ENCODE data around the gene SORCS3. TPM values are rescaled to one million over a fixed set of nuclear protein-coding genes. Genes with fewer than 3 reads are reported as not detected.

The SORCS3 gene
- total RNA-seq, 1 donor from 2014 or later, result not detected

DNA sequence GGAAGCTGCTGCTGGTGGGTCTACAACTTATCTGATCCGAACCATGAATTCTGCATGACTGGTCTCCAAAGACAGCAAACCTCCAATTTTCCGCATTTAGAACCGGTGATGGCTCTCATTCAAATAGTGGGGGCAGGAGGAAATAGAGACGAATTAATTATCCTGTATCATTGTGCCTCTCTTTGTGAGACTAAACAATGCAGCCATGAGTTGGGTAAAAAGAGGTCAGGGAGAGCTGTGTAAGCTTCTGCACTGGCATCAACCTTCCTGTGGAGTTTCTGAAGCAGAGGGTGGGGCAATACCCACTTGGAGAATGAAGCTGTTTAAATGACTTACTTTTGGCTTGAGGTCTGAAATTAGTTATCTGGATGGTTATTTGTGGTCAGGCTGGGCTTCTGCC lies 266.4 kb downstream of the SORCS3 start:
- Histone ChIP-seq H3K9me3 (no peaks in the 10 kb centered on the region), H3K4me3 (no peak overlapping the region), H3K36me3 (no peaks in the 10 kb centered on the region), H3K27ac (no peak overlapping the region), H3K4me1 (no peaks in the 10 kb centered on the region), H3K27me3 (ENCODE audit: low read depth) (no peaks in the 10 kb centered on the region)
- ATAC-seq, result no peak
- TF ChIP-seq, protein P1, sequence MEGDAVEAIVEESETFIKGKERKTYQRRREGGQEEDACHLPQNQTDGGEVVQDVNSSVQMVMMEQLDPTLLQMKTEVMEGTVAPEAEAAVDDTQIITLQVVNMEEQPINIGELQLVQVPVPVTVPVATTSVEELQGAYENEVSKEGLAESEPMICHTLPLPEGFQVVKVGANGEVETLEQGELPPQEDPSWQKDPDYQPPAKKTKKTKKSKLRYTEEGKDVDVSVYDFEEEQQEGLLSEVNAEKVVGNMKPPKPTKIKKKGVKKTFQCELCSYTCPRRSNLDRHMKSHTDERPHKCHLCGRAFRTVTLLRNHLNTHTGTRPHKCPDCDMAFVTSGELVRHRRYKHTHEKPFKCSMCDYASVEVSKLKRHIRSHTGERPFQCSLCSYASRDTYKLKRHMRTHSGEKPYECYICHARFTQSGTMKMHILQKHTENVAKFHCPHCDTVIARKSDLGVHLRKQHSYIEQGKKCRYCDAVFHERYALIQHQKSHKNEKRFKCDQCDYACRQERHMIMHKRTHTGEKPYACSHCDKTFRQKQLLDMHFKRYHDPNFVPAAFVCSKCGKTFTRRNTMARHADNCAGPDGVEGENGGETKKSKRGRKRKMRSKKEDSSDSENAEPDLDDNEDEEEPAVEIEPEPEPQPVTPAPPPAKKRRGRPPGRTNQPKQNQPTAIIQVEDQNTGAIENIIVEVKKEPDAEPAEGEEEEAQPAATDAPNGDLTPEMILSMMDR (IDR thresholded peaks at IDR 0.05), result no peak
- intact Hi-C loops (cut with DNase I), result no loop called here
- no peak for DNase-seq

DNA sequence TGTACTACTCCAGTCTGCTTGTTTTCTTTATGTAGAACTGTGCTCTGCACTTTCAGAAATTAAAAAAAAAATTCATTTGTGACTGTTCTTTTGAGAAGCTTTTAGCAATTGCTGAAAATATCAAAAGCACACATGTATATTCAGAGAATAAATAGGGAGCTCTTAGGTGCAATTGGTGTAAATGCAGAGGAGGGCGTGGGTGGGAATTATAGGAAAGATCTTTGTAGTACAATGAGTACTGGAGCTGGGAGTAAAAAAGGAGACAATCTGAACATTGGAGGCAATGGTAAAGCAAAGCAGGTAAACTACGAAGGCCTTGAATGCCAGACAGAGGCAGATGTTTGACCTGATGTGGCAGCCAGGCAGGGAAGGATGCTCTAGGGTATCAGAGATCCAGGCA lies 267.5 kb downstream of the SORCS3 start:
- intact Hi-C loops (cut with DNase I), result no loop called here
- Histone ChIP-seq H3K36me3 (no peaks in the 10 kb centered on the region), H3K9me3 (no peaks in the 10 kb centered on the region), H3K27me3 (ENCODE audit: low read depth) (no peaks in the 10 kb centered on the region), H3K4me3 (no peak overlapping the region), H3K27ac (no peak overlapping the region), H3K4me1 (no peaks in the 10 kb centered on the region)
- ATAC-seq (no peak), DNase-seq (no peak)
- TF ChIP-seq, protein P1 (IDR thresholded peaks at IDR 0.05), result no peak

DNA sequence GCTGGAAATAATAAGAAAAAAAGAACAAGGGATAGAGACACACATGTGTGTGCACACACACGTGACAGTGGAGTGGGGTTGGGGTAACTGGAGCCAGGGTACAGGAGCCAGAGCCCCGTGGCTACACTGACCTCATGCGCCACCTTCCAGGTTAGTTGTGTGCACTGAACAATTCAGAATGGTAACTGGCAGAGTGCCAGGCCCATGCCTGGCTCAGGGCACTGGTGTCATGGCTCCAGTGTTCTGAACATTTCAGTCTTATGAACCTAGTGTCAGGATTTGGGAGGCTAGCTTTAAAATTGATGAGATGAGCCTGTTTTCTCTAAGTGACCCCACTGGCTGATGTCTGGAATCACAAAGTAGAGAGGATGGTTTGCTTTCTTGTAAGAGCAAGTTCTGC lies 269.6 kb downstream of the SORCS3 start:
- H3K9me3 ChIP-seq, result no peaks in the 10 kb centered on the region
- ATAC-seq (no peak), DNase-seq (no peak)
- intact Hi-C loops (cut with DNase I), result no loop called here
- H3K4me1 ChIP-seq, result no peaks in the 10 kb centered on the region
- no peak overlapping the region for H3K27ac ChIP-seq
- H3K27me3 ChIP-seq (ENCODE audit: low read depth), result no peaks in the 10 kb centered on the region
- H3K4me3 ChIP-seq, result no peak overlapping the region
- no peaks in the 10 kb centered on the region for H3K36me3 ChIP-seq
- TF ChIP-seq, protein P1 (IDR thresholded peaks at IDR 0.05), result no peak

DNA sequence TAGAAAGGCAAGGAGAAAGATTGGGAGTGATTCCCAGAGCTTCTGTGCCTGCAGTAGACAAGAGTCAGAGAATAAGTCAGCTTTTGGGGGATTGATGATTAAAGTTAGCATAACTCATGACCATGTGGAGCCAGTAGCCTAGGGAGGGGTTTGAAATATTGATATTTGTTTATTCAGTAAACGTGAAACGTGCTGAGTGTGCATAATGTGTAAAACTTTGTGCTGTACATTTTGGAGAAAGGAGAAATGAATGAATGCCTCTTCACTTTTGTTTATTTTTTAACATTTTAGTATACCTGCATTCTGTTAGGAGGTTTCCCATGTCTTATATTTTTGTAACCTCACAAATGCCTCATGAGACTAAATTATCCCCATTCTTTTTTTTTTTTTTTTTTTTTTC lies 272.3 kb downstream of the SORCS3 start:
- TF ChIP-seq, protein P1 (IDR thresholded peaks at IDR 0.05), result no peak
- intact Hi-C loops (cut with DNase I), result no loop called here

DNA sequence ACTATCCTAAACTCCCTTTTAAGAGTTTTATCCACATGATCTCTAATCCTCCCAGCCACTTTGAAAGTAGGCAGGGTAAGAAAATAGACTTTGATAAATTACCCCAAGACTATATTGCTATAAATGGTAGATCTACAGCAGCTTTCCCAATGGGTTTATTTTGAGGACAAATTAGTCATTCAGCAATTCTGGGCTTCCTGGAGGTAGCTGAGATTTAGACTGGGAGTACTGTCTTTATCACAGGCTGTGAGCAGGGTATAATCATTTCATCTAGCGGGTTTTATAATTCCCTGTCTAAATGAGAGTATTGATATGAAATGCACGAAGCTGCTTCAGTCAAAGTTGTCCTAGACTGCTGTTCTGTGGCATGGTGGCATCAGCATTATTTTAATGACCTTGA lies 279.4 kb downstream of the SORCS3 start:
- Histone ChIP-seq H3K27me3 (ENCODE audit: low read depth) (no peaks in the 10 kb centered on the region), H3K27ac (no peak overlapping the region), H3K36me3 (no peaks in the 10 kb centered on the region), H3K4me3 (no peak overlapping the region), H3K4me1 (no peaks in the 10 kb centered on the region), H3K9me3 (no peaks in the 10 kb centered on the region)
- TF ChIP-seq, protein P1 (IDR thresholded peaks at IDR 0.05), result no peak
- intact Hi-C loops (cut with DNase I), result no loop called here
- DNase-seq (no peak), ATAC-seq (no peak)

More for the DNA sequence above, 272.3 kb downstream of the SORCS3 start:
- no peaks in the 10 kb centered on the region for H3K9me3 ChIP-seq
- H3K27ac ChIP-seq, result no peak overlapping the region
- H3K36me3 ChIP-seq, result no peaks in the 10 kb centered on the region
- H3K4me3 ChIP-seq, result no peak overlapping the region
- DNase-seq (no peak), ATAC-seq (no peak)
- H3K4me1 ChIP-seq, result no peaks in the 10 kb centered on the region
- no peaks in the 10 kb centered on the region for H3K27me3 ChIP-seq (ENCODE audit: low read depth)

DNA sequence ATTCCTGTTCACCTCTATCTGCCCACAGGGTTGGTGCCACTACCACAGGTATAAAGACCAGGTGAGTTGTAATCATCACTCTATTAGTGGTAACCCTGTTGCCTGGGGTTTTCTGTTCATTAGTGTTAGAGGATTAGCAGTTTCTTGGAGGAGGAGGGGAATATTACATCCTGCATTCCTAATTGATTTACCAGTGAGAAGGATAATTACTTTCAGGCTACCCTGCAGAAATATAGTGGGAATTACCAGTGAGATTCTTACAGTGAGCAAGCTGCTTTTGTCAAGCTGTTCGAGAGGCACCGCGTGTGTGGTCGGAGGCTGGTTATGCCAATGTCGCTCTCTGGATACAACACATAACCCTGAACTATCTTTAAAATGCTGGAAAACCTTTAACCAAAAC lies 280.7 kb downstream of the SORCS3 start:
- no peak for DNase-seq
- Histone ChIP-seq H3K27me3 (ENCODE audit: low read depth) (no peaks in the 10 kb centered on the region), H3K9me3 (no peaks in the 10 kb centered on the region), H3K27ac (no peak overlapping the region), H3K36me3 (no peaks in the 10 kb centered on the region), H3K4me1 (no peaks in the 10 kb centered on the region), H3K4me3 (no peak overlapping the region)
- TF ChIP-seq, protein P1 (IDR thresholded peaks at IDR 0.05), result no peak
- no peak for ATAC-seq
- intact Hi-C loops (cut with DNase I), result no loop called here

Data from lower lobe of right lung (tissue), 2 donors.